Activated CD4-positive, alpha-beta T cell treated with anti-CD3 and anti-CD28 coated beads, Interleukin-2, Interleukin-4, amounts not matched to agents 100 ng/mL and 50 ng/mL, durations not matched to agents 16 hours and 8 hours (primary cell): Measurements from ENCODE around the gene LOC128125822.
"Not testable (repeated sequence)": the region's sequence is repeated elsewhere in the genome, so short reads cannot be mapped to it uniquely, and the experiment has no call there.

Experiments used
- DNase-seq: peaks from one replicate; pipeline ENCODE4 v3.0.0-alpha.2; 2020; ENCODE audit warnings: low spot score

Gene LOC128125822

DNA sequence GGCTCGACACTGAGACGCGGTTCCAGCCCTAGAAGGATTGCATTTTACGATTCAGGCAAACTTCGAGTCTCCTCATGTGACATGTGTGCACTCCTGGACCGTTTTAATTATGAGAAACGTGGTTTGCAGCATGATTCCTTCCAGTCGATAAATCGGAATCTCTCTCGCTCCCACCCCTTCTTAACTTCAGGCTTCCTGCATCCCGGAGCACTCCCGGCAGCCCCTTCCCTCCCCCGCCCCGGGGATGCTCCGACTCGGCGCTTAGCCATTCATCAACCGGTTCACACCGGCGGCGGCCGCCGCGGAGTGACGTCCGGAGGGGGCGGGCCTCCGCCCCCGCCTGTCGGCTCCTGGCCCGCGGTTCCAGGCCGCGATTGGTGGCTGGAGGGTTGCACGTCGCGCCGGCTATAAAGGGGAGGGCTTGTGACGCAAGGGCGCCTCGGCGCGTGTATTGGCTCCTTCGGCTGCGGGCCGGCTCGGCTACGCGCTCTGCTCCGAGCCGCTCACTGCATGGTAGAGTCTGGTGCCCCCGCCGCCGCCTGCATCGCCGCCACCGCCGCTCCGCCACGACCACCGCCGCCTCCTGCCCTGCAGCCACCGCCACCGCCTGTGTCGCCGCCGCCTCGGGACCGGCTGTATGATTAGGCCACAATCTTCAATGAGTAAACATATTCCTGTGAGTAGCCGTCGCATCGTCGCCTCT, at the start of gene LOC128125822, which contains the start of gene PTP4A1:
Gene LOC128125822, plus strand, starts transcription at position 437 of the 703 bp plus-strand sequence.
Gene PTP4A1, plus strand, starts transcription at position 437 of the 703 bp plus-strand sequence. CDS start 4,401 bp downstream, outside the sequence.
- peak; percentile 97 for DNase-seq

DNA sequence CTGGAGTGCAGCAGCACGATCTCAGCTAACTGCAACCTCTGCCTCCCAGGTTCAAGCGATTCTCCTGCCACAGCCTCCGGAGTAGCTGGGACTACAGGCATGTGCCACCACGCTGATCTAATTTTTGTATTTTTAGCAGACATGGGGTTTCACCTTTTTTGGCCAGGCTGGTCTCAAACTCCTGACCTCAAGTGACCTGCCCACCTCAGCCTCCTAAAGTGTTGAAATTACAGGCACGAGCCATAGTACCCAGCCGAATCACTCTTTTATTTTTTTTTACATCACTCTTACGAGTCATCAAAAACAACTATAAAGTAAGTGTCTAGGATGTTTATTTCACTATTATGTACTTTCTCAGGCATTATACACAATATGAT, 49.4 kb upstream of the LOC128125822 start:
- DNase-seq = not testable (repeated sequence)

DNA sequence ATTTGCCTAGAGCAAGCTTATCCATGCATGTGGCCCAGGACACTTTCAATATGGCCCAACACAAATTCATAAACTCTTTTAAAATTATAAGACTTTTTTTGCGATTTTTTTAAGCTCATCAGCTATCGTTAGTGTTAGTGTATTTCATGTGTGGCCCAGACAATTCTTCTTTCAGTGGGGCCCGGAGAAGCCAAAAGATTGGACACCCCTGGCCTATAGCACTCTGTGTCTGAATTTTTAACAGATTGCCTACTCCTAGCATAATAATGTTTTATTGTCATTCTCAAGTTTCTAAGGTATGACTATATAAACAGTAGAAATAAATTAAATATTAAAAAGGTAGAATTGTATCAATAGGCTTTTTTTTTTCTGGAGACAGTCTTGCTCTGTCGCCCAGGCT, 48.6 kb upstream of the LOC128125822 start:
- DNase-seq = no peak

DNA sequence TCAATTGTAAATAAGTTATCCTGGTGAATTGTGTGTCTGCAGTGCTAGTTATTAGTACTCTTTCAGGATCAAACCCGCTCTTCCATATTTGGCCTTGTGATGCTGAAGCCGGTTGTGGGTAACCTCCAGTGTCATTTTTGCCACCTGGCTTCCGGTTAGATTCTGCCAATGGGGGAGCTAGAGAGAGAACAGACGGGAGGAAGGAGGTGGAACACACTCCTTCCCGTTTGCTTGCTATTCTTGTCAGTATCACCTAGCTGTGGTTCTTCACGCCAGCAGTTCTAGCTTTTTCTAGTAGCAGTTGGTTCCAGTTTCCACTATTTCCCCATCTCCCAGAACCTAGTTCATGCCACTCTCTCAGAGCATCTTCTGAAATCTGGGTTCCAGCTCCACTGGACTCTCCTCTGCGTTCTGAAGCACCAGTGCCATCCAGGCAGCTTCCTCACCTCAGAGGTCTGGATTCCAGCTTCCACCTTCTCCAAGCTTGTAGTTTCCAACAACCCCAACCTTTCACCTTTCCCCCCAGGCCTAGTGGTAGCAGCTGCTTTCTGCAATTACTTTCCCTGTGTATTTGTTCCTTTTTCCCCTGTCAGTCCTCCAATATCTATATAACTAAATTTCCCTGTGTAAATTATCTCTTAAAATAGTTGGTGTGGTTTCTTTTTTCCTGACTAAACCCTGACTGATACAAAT, 46.9 kb upstream of the LOC128125822 start:
- no peak for DNase-seq

DNA sequence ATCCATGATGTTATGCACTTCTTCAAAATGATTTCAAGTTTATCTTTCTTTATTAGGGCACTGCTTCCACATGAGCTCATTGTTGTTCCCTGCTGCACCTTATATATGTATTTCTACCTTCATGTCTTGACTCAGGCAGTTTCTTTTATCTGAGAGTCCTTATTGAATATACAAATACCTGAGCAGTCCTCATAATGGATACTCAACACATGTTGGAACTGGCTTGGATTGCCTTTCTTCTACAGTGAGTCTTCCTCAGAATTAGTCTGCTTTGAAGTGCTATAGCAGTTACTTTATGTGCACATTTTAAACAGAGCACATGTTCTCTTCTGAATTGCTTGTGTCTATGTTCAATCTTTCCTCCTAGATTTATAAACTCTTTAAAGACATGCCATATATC, 45.3 kb upstream of the LOC128125822 start:
- no peak for DNase-seq

DNA sequence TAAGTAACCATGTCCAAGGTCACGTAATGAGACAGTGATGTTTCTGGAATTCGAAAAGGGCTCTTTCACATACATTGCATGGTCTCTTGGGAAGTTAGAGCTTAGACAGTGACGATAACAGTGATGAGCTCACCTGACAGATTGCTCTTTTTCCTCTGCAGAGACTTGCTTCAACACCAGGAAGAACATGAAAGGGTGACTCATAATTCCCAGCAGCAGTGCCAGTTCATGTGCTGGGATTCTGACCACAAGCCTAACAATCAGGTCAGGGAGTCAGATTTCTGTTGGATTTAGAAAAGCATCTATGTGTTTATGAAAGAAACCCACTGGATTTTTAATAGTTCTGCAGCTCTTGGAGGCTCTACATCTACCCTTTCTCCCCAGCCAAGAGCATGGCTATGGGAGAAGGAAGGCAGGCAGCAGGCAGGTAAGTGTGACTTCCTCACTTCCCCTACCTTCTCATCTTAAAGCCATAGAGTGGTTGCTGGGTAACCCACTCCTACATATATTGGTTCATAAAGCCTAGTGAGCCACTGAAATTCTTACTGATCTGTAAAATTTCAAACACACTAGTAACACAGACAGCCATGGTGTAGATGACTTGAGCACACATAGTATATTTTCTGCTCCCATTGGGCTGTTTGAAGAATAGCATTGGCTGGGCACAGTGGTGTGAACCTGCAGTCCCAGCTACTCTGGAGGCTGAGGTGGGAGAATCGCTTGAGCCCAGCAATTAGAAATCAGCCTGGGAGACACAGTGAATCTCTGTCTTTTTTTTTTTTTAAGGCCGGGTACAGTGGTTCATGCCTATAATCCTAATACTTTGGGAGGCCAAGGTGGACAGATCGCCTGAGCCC, 44.4 kb upstream of the LOC128125822 start:
- no peak for DNase-seq

DNA sequence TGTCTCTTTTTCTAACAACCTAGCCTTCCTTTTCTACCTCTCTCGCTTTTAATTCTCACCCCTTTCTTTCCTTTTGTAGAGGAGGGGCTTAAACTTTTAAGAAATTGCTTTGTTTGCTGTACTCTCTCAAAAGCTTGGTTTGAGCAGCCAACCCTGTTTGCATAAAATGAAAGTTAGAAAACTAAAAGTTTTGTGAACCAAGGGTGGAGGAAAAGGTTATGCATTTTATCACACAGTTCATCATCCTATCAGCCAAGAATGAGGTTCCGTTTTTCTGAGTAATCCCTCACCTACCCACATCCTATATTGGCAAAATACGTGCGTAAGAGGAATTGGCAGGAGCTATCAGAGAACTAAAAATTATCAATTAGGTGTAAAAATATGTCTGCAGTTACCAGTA, 42.8 kb upstream of the LOC128125822 start:
- DNase-seq = peak; percentile 48

DNA sequence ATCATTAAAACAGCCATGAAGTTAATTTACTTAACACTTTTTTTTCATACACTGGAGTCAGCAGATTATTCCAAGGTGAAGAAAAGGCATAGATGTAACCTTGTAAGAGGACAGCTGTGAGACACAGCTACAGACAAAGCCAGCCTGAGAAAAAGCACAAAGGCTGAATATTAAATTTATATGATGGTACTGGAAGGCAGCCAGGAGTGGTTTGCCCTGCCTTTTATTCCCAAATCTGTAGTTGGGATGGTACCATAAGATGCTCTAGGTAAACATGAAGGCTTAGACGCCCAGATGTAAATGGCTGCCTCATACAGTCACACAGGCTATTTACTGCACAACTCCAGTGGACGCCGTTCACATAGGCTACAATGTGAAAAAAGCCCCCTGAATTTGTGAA, 42.1 kb upstream of the LOC128125822 start:
- no peak for DNase-seq

DNA sequence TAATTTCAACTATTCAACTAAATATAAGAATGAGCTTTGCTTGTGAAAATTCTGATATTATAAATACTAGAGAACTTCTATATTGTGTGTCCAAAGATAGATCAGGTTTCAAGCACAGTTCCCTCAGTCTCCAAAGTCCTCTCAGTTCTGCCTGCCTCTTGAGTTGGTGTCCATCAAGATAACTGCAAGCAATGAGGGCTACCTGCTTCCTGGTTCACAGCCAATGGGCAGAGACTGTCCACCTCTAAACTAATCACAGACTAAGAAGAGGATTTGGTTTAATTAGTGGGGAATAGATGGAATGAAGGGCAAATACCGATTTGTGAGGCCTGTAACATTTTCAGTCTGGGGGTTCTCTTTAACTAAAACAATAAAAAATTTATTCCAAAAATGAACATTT, 41.3 kb upstream of the LOC128125822 start:
- no peak for DNase-seq

DNA sequence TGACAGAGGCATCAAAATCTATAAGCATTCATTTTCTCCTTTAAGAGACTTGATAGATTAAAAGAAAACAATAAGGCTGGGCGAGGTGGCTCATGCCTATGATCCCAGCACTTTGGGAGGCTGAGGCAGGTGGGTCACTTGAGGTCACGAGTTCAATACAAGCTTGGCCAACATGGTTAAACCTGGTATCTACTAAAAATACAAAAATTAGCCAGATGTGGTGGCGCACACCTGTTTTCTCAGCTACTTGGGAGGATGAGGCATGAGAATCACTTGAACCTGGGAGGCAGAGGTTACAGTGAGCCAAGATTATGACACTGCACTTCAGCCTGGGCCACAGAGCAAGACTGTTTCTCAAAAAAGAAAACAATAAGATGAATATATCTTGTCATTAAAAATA, 39.3 kb upstream of the LOC128125822 start:
- DNase-seq = no peak

DNA sequence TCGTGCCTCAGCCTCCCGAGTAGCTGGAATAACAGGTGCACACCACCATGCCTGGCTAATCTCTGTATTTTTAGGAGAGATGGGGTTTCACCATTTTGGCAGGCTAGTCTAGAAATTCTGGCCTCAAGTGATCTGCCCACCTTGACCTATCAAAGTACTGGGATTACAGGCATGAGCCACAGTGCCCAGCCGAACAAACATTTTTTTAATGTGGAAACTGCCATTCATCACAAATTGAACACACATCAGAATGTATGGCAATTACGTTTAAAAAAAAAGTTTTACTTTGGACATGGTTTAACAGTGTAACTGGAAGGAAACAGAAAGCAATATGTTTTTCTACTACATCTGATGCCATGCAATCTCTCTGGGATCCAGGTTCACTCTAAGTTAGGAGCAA, 38.3 kb upstream of the LOC128125822 start:
- DNase-seq = no peak

DNA sequence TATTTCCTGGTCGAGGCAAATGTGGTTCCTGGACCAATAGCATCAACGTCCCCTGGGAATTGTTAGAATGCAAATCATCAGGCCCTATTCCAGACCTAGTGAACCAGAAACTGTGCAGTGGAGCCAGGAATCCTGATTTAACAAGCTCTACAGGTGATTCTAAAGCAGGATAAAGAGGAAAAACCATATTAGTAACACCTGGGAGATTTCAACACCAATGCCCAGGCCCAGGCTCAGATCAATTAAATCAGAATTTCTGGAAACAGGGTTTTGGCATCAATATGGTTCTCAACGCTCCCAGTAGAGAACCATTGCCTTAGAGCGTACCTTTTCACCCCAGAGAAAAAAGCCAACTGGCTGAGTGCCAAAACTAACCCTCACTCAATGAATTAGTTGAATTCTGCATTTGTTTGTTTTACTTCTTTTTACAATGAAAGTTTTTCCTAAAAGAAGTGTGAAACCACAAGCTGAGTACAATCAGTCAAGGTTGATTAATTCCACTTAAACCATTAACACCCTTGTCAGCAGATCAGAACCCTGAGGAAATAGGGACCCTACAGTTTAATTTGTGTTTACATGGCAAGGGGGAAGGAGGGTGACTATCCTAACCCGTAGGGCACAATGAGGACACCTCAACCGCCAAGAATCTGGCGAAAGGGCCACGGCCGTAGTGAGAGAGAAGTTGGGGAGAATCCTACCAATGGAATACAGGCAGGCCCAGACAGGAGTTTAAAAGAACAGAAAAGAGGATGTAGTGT, 34.9 kb upstream of the LOC128125822 start:
- no peak for DNase-seq

DNA sequence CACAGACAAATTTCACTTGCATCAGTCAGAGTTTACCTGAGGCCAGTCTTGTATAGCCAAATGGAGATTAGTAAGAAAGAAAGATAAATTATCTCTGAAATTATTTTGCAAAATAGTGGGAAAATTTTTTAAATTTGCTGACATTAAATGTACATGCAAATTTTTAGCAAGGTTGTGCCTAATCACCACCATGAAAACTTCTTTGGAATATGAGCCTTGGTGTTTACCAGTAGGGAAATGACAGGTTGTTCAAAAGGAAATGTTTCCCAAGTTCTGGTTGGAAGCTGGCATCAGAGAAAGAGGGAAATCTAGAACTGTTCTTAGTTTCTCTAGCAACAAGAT, 34.4 kb upstream of the LOC128125822 start:
- no peak for DNase-seq

DNA sequence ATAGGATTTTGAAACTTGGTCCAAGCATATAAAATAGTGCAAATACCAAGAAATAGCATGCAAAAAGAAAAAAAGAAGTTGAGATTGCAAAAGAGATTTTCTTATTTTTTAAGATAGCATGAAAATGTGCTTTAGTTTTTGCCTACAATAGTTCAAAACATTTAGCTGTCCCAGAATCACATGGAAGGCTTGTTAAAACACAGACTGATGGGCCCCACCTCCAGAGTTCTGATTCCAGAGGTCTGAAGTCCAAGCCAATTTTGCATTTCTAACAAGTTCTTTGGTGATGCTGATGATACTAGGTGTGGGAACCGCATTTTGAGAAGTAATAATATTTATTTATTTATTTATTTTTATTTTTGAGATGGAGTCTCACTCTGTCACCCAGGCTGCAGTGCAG, 33.7 kb upstream of the LOC128125822 start:
- no peak for DNase-seq

DNA sequence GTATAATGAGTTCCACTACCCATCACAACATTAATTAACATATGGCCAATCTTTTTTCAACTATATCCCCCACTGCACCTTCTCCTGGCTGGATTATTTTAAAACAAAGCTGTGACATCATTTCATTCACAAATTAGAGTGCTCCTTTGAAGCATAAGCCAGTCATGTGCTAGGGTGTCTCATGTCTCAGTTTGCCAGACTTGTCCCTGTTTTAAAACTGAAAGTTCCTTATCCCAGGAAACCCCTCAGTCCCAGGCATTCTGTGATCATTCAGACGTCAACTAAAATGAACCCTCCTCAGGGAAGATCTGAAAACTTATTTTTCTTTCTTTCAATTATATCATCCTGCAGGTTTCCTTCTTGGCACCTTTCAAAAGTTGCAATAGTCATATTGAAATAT, 29.3 kb upstream of the LOC128125822 start:
- no peak for DNase-seq

DNA sequence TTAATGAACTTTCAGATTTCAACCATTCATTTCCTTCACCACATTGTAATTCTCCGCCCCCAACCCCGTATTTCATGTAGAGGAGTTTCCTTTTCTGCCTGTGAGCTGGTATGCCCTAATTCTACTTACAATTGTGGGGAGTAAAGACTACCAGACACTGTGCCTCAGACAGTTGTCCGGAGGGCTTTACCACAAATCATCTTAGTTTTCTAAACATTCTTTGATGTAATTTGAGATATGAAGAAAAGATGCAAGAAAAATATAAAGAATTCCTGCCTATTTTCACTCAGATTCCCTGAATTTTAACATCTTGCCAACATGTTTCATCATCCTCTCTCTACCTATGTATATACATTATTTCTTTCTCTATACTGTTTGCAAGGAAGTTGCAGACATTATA, 28.3 kb upstream of the LOC128125822 start:
- no peak for DNase-seq

DNA sequence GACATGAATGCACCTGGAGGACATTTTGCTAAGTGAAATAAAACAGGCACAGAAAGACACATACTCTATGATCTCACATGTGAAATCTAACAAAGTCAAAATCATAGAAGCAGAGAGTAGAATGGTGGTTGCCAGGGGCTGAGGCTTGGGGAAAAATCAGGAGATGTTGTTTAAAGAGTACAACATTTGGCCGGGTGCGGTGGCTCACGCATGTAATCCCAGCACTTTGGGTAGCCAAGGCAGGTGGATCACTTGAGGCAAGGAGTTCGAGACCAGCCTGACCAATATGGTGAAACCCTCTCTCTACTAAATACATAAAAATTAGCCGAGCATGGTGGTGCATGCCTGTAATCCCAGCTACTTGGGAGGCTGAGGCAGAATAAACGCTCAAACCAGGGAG, 26.0 kb upstream of the LOC128125822 start:
- DNase-seq = no peak

DNA sequence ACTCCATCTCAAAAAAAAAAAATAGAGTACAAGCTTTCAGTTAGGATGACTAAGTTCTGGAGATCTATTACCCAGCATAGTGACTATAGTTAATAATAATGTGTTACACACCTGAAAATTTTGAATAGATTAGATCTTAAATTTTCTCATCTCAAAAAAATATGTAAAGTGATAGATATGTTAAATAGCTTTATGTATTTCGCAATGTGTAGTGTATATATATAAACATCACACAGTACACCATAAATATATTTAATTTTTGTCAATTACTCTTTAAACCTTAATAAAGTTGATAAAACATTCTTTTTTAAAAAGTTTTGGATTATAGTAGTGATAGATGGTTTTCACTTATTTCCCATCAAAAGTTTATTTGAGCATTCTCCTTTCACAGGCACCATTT, 25.6 kb upstream of the LOC128125822 start:
- DNase-seq = no peak

DNA sequence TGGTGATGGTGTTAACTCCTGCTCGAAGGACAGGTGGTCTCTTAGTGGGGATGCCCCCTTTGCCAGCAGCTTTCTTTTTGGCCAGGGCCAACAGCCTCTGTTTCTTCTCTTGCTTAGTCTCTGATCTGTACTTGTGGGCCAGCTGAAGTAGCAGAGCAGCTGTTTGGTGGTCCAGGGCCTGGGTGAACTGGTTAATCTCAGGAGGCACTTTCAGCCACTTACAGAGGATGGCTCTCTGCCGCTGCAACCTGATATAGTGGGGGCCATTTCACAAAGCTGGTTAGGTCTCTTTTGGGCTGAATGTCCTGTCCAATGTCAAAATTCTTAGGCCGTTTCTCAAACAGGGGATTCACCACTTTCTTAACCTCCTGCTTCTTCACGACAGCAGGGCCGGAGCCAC, 23.2 kb upstream of the LOC128125822 start:
- DNase-seq = no peak

DNA sequence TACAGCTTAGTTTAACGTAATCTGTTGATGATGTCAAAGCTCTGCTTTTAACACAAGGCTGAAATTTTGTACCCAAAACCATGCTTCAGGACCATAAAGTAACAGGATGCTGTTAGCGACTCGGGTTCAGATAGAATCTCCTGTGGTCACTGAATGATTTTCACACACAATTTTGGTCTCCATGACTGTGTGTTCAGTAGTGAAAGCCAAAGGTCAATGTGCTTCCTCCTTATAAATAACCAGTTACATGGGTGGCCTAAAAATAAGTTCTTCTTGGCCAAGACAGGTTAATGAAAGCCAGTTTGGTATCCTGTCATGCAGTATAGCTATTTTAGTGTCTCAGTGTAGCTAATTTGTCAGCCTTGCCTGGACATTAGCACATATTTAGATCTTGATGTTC, 19.1 kb upstream of the LOC128125822 start:
- no peak for DNase-seq

DNA sequence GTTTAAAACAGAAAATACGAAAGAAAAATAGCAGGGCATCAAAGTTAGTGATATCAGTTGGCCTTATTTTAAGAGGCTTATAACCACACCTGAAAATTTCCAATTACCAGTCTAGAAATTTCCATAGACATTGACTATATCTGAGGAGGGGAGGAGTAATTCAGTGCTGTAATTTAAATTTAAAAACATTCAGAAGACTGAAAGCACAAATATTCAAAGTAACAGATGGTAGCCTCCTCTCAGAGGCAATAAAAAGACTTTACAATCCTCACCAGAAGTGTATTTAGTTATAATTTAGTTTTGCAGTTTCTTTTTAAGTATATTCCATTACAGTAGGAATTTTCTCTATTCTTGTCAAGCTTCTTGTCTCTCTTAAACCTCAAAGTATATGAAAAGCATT, 18.4 kb upstream of the LOC128125822 start:
- no peak for DNase-seq

DNA sequence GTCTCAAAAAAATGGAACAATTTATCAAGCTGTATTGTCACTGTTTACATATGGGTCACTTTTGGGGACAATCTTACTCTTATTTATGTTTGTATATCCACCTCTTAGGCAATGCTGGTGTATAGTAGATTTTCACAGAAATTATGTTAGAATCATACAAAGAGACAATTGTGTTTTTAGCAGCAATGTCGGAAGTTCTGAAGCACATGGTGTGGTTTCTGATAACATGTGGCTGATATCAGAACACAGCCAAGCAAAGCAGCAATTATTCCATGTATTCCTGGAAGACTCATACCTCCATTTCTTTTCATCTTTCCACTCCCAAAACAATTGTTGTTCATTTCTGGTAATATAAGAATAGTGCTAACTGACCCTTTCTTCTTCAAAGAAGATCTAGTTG, 17.5 kb upstream of the LOC128125822 start:
- no peak for DNase-seq
